HG02610 (cell line): ENCODE data around the gene ITM2A.
A peak's percentile ranks its signal among the peaks of the same experiment; 100 is the strongest.

Source experiments
- ATAC-seq: cut with Tn5 transposase; IDR thresholded peaks from one replicate; pipeline ENCODE4 v1.9.1; 2021; ENCODE audit warnings: mild to moderate bottlenecking, moderate library complexity; ENCODE audit not compliant: unreplicated experiment

ITM2A gene

GRCh38 chrX:79366873-79367749 lies at the start of gene ITM2A:
TSS of gene ITM2A (minus strand) at chrX:79367334. CDS start at chrX:79367215, 119 bp downstream.
- peak; percentile 76 for ATAC-seq

GRCh38 chrX:79415056-79415455 lies 47.9 kb upstream of the ITM2A start:
- no peak for ATAC-seq

DNA sequence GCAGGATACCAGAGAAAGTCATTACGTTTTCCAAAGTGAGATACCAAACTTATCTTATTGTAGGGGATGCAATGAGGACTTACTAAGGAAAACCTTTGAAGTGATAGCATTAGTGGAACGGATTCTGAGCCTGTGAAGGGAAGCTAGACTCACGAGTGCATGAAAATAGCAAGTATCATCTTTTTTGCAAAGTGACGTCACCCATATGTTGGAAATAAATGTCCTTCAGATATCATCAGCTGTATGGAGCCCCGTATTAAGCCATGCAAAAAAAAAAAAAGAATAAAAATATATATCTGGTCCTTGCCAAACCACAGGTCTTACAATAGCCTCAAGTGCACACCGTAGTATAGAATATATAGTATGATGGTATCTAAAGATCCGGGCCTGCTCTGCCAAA lies 46.8 kb upstream of the ITM2A start:
- ATAC-seq, result no peak

- ATAC-seq, result no peak
Observed at GRCh38 chrX:79412972-79413371, 45.8 kb upstream of the ITM2A start.

DNA sequence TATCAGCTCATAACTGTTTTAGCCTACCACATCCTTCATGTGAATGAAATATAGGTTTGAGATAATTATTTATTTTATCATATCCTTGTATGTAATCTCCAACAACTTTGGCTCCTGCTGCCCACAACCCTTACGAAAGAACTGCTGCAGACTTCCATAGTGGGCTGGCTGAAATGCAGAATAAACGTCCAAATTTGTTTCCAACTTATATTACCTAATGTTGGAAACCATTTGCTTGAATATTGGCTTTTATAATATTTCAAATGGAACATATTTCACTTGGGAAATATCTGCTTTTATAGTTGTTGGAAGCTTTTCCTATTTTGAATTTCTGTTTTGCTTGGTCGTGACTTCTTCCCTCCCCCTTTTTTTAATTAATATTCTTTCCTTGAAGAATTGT lies 45.0 kb upstream of the ITM2A start:
- no peak for ATAC-seq

DNA sequence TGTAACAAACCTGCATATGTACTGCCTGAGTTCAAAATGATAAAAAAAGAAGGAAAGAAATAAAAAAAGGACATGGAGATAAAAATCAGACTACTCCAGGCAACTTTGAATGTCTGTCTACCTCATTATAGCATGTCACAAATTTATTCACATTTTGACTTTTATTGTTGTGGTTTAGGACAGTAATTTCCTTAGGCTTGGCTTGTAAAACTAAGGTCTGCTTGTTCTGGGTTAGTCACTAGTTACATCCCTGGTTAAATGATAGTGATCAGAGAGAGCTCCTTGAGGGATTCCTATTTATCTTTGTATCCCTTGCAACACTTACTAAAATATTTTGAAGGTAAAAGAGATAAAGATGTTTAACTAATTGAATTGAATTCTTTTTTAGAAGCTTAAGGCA lies 42.5 kb upstream of the ITM2A start:
- ATAC-seq, result no peak

GRCh38 chrX:79408623-79409322 lies 41.6 kb upstream of the ITM2A start:
- no peak for ATAC-seq

DNA sequence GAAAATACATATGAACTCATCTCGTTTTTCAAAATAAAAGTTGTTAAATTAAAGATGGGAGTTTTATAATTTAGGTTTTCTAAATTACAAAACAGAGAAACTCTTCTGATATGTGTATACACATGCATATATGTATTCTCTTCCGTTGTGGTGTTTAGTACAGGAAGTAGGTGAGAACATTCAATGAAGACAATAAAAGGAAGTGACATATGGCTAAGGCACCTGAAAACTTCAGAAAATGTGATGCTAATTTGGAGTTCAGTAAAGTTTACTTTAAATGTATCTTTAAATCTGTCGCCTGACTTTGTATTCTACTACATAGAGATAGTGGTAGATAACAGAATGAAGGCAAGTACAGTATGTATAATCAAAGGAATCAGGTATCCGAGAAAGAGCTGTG lies 33.5 kb upstream of the ITM2A start:
- ATAC-seq, result no peak

- ATAC-seq, result no peak
Observed at GRCh38 chrX:79375340-79375739, 8.2 kb upstream of the ITM2A start.

- ATAC-seq, result no peak
Observed at GRCh38 chrX:79371640-79372039, 4.5 kb upstream of the ITM2A start.

GRCh38 chrX:79371101-79371500 lies 4.0 kb upstream of the ITM2A start:
- no peak for ATAC-seq

DNA sequence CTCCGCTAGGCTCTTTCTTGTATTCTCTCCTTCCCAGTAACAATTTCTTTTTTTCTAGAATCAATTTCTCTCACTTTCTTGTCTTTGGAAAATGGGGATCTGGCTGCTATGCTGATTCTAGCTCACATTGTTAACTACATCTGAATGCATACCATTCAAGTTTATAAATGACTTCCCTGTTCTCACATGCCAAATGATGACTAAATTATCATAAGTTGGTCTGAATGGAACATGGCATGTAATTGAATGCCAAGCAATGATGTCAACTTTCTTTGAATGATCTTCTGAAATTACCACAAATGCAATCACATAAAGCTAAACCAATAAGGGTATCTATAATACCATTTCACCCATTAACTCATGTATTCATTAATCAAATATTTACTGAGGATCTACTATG lies 2.7 kb upstream of the ITM2A start:
- no peak for ATAC-seq

DNA sequence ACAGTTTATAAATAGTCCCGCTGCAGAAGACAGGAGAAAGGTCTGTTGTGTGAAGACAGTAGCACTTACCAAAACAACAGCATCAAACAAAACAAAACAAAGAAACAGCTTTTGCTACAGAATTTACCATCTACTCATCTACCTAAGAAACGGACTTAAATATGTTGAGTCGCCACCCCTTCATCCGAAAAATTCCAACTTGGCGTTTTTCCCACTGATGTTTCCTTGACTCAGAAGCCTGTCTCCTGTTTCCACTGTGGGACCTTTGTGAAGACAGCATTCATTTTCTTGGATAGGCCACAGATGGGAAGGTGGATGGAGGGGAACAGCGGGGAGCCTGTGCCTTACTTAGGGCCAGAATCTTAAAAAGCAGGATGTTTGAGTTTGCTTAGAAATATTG lies 1.3 kb upstream of the ITM2A start:
- no peak for ATAC-seq

GRCh38 chrX:79367907-79368306 lies 773 bp upstream of the ITM2A start:
- no peak for ATAC-seq

DNA sequence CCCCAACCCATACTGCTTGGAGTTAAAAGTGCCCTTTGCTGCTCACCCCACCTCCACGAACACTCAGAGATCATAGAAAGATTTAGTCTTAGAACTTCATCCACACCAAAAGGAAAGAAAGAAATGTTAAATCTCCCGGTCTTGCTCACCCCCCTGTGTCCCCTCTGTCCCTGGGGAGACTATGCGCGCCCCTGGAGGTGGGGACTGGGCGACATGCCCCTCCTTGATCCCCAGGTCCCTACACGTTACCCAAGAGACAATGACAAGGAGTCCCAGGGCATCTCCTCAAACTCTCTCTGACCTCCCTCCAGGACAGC lies 620 bp downstream of the ITM2A start:
- no peak for ATAC-seq

DNA sequence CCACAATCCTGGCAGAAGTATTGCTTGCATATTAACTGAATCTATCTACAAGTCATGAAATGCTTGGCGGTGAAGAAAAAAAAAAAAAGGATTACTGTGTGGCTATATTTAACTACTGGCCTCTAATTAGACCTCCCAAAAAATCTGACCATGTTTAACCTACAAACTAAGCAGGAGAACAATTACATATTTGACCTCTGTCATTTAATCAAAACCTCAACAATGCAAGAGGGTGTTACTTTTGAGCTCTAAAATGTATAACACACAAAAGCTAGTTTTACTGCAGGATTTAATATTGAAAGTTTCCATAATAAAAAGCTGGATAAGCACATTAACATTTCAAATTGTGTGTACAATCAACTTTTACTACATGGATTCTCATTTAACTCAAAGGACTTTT lies 1.5 kb downstream of the ITM2A start:
- ATAC-seq, result no peak

DNA sequence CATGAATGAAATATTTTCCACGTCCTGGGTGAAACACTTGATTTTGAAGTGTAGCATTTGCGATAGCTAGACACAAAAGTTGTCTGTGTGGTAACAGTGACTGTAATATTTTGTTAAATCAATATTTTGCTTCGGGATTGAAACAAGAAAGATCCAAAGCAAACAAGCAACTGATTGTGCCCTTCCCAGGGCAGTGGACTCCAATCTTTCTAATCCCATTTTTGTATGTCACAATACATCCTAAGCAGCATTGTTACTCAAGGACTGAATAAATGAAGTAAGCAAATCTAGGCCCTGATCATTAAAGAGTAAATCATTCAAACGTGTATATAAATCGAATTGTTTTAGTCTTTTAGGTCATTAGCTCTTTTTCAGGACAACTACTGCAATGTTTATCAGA lies 2.8 kb downstream of the ITM2A start:
- ATAC-seq, result no peak

DNA sequence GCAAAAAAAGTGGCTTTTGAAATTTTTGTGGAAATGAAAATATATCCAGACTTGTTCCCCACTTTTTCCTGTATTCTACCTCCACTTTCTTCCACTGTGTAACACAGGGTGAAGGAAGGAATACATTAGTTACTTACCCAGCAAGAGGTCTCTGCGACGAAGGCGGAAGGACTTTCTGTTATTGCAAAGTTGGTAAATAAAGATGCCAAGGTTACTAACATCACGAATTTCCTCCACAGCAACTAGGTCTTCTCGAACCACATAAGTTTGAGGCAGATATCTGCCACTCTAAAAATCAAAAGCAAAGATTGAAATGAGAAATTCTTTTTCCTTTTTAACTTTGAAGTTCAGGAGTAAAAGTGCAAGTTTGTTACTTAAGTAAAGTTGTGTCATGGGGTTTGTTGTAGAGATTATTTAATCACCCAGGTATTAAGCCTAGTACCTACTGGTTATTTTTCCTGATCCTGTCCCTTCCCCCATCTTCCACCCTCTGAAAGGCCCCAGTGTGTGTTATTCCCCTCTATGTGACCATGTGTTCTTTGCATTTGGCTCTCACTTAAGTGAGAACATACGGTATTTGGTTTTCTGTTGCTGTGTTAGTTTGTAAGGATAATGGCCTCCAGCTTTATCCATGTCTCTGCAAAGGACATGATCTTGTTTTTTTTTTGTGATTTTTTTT lies 5.8 kb downstream of the ITM2A start:
- ATAC-seq, result no peak

DNA sequence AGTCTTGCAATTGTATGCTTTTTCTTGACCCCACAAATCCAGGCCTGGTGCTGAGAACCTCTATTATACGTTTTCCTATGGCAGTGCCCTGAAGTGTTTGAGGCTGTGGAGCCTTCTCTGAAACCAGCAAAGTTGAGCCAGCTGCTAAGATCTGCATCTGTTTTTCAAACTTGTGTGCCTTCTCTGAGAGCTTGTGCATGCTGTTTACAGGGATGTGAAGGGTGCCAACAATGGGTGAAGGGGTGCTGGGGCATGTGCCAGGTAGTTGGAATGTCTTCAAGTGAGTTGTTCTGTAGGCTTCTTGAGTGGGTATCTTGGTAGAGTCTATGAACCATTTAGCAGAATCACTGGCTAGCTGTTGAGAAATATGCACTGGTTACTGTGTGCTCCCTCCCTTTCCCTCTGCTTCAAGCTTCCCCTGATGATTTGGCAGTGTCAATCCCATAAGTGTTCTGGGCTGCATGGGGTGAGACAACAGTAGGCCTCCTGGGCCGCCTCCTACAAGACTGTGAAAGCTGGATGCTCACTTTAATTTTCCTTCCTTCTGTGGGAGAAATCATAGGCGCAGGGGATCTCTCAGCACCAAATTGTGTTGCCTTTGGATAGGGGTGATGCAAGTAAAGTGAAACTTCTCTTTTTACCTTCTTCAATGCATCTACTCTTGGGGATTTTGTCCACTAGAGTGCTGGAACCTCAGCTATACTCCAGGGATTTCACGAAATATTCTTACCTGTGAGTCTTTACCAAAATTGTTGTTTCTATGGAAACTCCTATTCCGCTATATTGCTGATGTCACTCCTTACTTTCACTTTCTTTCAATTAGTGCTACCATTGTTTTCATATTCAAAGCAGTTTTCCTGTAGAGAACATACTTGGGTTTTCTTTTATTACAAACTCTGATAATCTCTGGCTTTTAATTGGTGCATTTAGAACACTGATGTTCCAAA lies 30.0 kb downstream of the ITM2A start:
- no peak for ATAC-seq

GRCh38 chrX:79330022-79330421 lies 37.1 kb downstream of the ITM2A start:
- ATAC-seq, result no peak
